ENCODE measurements around the gene TREX2. TPM values are rescaled to one million over a fixed set of nuclear protein-coding genes. Genes with fewer than 3 reads are reported as not detected.

Gene TREX2
- total and polyA plus RNA-seq, 2 experiments from 2014 or later, result 0.81 to 1.7 TPM

- TF ChIP-seq REST (IDR thresholded peaks at IDR 0.05; ENCODE audit: unreplicated experiment), result no peak
- TF ChIP-seq EZH2phosphoT487 (IDR thresholded peaks at IDR 0.05; ENCODE audit: unreplicated experiment), result no peak
- TF ChIP-seq ETS1 (IDR thresholded peaks at IDR 0.05), result no peak
- no peak for TF ChIP-seq CTCF (conservative IDR thresholded peaks at IDR 0.05; ENCODE audit: low read depth in 2 of 2)
- TF ChIP-seq EZH2 (IDR thresholded peaks at IDR 0.05; ENCODE audit: low read depth, unreplicated experiment), result no peak
- TF ChIP-seq ZNF331 (CRISPR knock-in tag; IDR thresholded peaks at IDR 0.05; ENCODE audit: low read depth), result no peak
- TF ChIP-seq CREB1 (CRISPR knock-in tag; IDR thresholded peaks at IDR 0.05; ENCODE audit: low read depth), result no peak
- no peak for TF ChIP-seq POLR2AphosphoS5 (IDR thresholded peaks at IDR 0.05; ENCODE audit: low read depth)
Observed at GRCh38 chrX:153411255-153411987, 34.4 kb downstream of the TREX2 start, which contains the start of gene ZFP92 (continued).

GRCh38 chrX:153410888-153411254 lies 35.0 kb downstream of the TREX2 start:
- H3K36me3 Mint-ChIP-seq (ENCODE audit: low read depth), result no peaks in the 10 kb centered on the region
- Histone ChIP-seq H3K4me3 (peak overlapping the region; percentile 53), H3K27ac (ENCODE audit: low read depth) (no peak overlapping the region), H3K36me3 (ENCODE audit: insufficient read depth) (no peaks in the 10 kb centered on the region), H3K4me2 (peak overlapping the region; percentile 75), H3K9me2 (ENCODE audit: insufficient read depth) (no peaks in the 10 kb centered on the region), H3F3A (replicated peaks; ENCODE audit: low read depth) (no peaks in the 10 kb centered on the region), H3K79me2 (replicated peaks; ENCODE audit: insufficient read depth) (no peaks in the 10 kb centered on the region), H3K4me1 (ENCODE audit: insufficient read depth) (no peaks in the 10 kb centered on the region), H2AFZ (no peak overlapping the region; the same call in 1 of the 2 replicates), H3K27me3 (ENCODE audit: insufficient read depth) (peaks cover 19% of the 10 kb centered on the region; the same call in 1 of the 2 replicates), H4K20me1 (replicated peaks; ENCODE audit: insufficient read depth) (no peaks in the 10 kb centered on the region)
- TF ChIP-seq POLR2AphosphoS5 (IDR thresholded peaks at IDR 0.05; ENCODE audit: low read depth) (no peak), NANOG (IDR thresholded peaks at IDR 0.05; ENCODE audit: borderline replicate concordance) (no peak), EZH2 (IDR thresholded peaks at IDR 0.05; ENCODE audit: low read depth, unreplicated experiment) (peak; percentile 39)
- ATAC-seq (no peak), DNase-seq (ENCODE audit: low spot score) (no peak)
- peak overlapping the region; percentile 72 for H3K4me3 Mint-ChIP-seq
- H3K27ac Mint-ChIP-seq, result no peak overlapping the region
- H3K27me3 Mint-ChIP-seq (ENCODE audit: insufficient read depth, low read depth, poor library complexity), result peaks cover 21% of the 10 kb centered on the region
- H3K4me1 Mint-ChIP-seq, result peaks cover 8% of the 10 kb centered on the region
- H3K9me3 Mint-ChIP-seq, result no peaks in the 10 kb centered on the region; the same call in 2 of the 3 replicates

Measured in GM23338 (cell line).